GM18507 (cell line): ENCODE measurements around the gene SHC1.
"Not testable (repeated sequence)": the region's sequence is repeated elsewhere in the genome, so short reads cannot be mapped to it uniquely, and the experiment has no call there.

Source experiments
- DNase-seq: peaks from one replicate; pipeline ENCODE4 v3.0.0; 2011; ENCODE audit warnings: low read depth; ENCODE audit not compliant: insufficient read length; ENCODE audit errors: extremely low spot score
- FAIRE-seq: peaks from 2 replicates; lab custom pipeline; 2011; peaks lifted over from hg19 to GRCh38; lab: Jason Lieb, UNC

SHC1 gene

GRCh38 chr1:154998818-154999570 is 28.4 kb upstream of the SHC1 start:
- DNase-seq: no peak
- FAIRE-seq: peak; percentile 85

- FAIRE-seq (no peak), DNase-seq (no peak)
Observed at GRCh38 chr1:154998201-154998780, 27.7 kb upstream of the SHC1 start.

- no peak for FAIRE-seq
- no peak for DNase-seq
Observed at GRCh38 chr1:154996966-154997701, 26.6 kb upstream of the SHC1 start.

GRCh38 chr1:154995301-154995983 is 24.9 kb upstream of the SHC1 start:
- not testable (repeated sequence) for FAIRE-seq, DNase-seq

- DNase-seq (no peak), FAIRE-seq (no peak)
Observed at GRCh38 chr1:154994591-154994990, 24.0 kb upstream of the SHC1 start.

- FAIRE-seq (no peak), DNase-seq (no peak)
Observed at GRCh38 chr1:154994269-154994587, 23.7 kb upstream of the SHC1 start.

- FAIRE-seq: no peak
- no peak for DNase-seq
Observed at GRCh38 chr1:154993572-154994268, 23.2 kb upstream of the SHC1 start, which contains the start of gene LENEP. TSS of gene LENEP (plus strand) at chr1:154993586. CDS start at chr1:154993608, 22 bp downstream.

- FAIRE-seq: no peak
- DNase-seq: no peak
Observed at GRCh38 chr1:154992721-154993571, 22.4 kb upstream of the SHC1 start.

GRCh38 chr1:154990276-154990675 is 19.7 kb upstream of the SHC1 start:
- no peak for DNase-seq
- no peak for FAIRE-seq

- DNase-seq (no peak), FAIRE-seq (no peak)
Observed at GRCh38 chr1:154989195-154989860, 18.8 kb upstream of the SHC1 start.

- no peak for DNase-seq
- FAIRE-seq: no peak
Observed at GRCh38 chr1:154988058-154988954, 17.8 kb upstream of the SHC1 start.

GRCh38 chr1:154987326-154987725 is 16.8 kb upstream of the SHC1 start:
- FAIRE-seq (no peak), DNase-seq (no peak)

- not testable (repeated sequence) for DNase-seq
Observed at GRCh38 chr1:154986736-154987135, 16.2 kb upstream of the SHC1 start.

GRCh38 chr1:154983776-154984466 is 13.4 kb upstream of the SHC1 start:
- FAIRE-seq: no peak
- no peak for DNase-seq

More at GRCh38 chr1:154986736-154987135, 16.2 kb upstream of the SHC1 start:
- FAIRE-seq: not testable (repeated sequence)

- DNase-seq: peak; percentile 94
- peak; percentile 95 for FAIRE-seq
Observed at GRCh38 chr1:154982897-154983648, 12.5 kb upstream of the SHC1 start, which contains the start of gene FLAD1. TSS of gene FLAD1 (plus strand) at chr1:154983344. CDS start at chr1:154983695, 351 bp downstream.

- FAIRE-seq (no peak), DNase-seq (no peak)
Observed at GRCh38 chr1:154982341-154982740, 11.8 kb upstream of the SHC1 start.
